Activated T-helper 1 cell treated with anti-CD3 and anti-CD28 coated beads, Interleukin-12 subunit alpha, Interleukin-12 subunit beta, Interleukin-2, Interleukin-4 antibody, amounts not matched to agents 30 ng/mL and 10 ng/mL and 1 ng/mL, durations not matched to agents 14 hours and 24 hours and 36 hours (primary cell): ENCODE measurements around the gene TRAK1. TPM values are rescaled to one million over a fixed set of nuclear protein-coding genes. Genes with fewer than 3 reads are reported as not detected.

Source experiments
- DNase-seq: peaks from one replicate; pipeline ENCODE4 v3.0.0; 2021; ENCODE audit warnings: low spot score
- H3K27ac Mint-ChIP-seq: one replicate; pipeline ENCODE4 v1.8.0; 2021; ENCODE audit warnings: mild to moderate bottlenecking, mixed read lengths
- H3K27me3 Mint-ChIP-seq: one replicate; pipeline ENCODE4 v1.8.0; 2022; ENCODE audit warnings: mild to moderate bottlenecking, moderate library complexity, mixed read lengths; ENCODE audit not compliant: insufficient read depth
- H3K36me3 Mint-ChIP-seq: one replicate; pipeline ENCODE4 v1.8.0; 2021; ENCODE audit warnings: low read depth, mixed read lengths
- H3K4me1 Mint-ChIP-seq: one replicate; pipeline ENCODE4 v1.8.0; 2021; ENCODE audit warnings: low read depth, mixed read lengths
- H3K4me3 Mint-ChIP-seq: one replicate; pipeline ENCODE4 v1.8.0; 2021; ENCODE audit warnings: mild to moderate bottlenecking, moderate library complexity, mixed read lengths
- H3K9me3 Mint-ChIP-seq: one replicate; pipeline ENCODE4 v1.8.0; 2021; ENCODE audit warnings: mixed read lengths
- intact Hi-C: fragments of 100-400 bp; cut with micrococcal nuclease; formaldehyde crosslinking; loops from one replicate; pipeline ENCODE4 v1.15.1; 2024
- total RNA-seq: library from RNA; stranded (reverse); gene quantifications from 2 replicates; pipeline ENCODE4 v1.2.3, GENCODE V29; 2022

Gene TRAK1
- total RNA-seq, 1 donor from 2014 or later, result 32.6 TPM

GRCh38 chr3:42072831-42073301 lies 18.3 kb upstream of the TRAK1 start:
- no peak for DNase-seq
- Mint-ChIP-seq H3K27me3 (no peaks in the 10 kb centered on the region), H3K27ac (no peak overlapping the region), H3K36me3 (peaks cover 2% of the 10 kb centered on the region), H3K4me1 (peaks cover 24% of the 10 kb centered on the region), H3K4me3 (no peak overlapping the region), H3K9me3 (peaks cover 9% of the 10 kb centered on the region)
- intact Hi-C loops, result no loop called here

- DNase-seq, result no peak
- Mint-ChIP-seq H3K4me3 (no peak overlapping the region), H3K36me3 (peaks cover 6% of the 10 kb centered on the region), H3K27ac (no peak overlapping the region), H3K27me3 (no peaks in the 10 kb centered on the region), H3K4me1 (peaks cover 45% of the 10 kb centered on the region), H3K9me3 (peaks cover 9% of the 10 kb centered on the region)
- intact Hi-C loops, result no loop called here
Observed at GRCh38 chr3:42077785-42078184, 13.4 kb upstream of the TRAK1 start.

DNA sequence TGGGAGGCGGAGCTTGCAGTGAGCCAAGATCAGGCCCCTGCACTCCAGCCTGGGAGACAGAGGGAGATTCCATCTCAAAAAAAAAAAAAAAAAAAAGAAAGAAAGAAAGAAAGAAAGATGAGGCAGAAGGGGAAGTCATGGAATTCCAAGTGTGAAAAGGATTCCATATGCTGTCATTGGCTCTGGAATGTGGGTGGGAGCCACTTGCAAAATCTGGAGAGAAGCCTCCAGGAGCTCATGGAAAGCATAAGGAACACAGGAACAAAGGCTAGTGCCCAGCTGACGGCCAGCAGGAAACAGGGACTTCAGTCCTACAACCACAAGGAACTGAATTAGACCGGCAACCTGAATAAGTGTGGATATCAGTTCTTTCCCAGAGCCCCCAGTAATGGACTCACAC lies 12.5 kb upstream of the TRAK1 start:
- Mint-ChIP-seq H3K9me3 (peaks cover 9% of the 10 kb centered on the region), H3K27ac (no peak overlapping the region), H3K27me3 (no peaks in the 10 kb centered on the region), H3K4me1 (peaks cover 48% of the 10 kb centered on the region), H3K4me3 (no peak overlapping the region), H3K36me3 (peaks cover 6% of the 10 kb centered on the region)
- DNase-seq, result no peak
- intact Hi-C loops, result no loop called here

DNA sequence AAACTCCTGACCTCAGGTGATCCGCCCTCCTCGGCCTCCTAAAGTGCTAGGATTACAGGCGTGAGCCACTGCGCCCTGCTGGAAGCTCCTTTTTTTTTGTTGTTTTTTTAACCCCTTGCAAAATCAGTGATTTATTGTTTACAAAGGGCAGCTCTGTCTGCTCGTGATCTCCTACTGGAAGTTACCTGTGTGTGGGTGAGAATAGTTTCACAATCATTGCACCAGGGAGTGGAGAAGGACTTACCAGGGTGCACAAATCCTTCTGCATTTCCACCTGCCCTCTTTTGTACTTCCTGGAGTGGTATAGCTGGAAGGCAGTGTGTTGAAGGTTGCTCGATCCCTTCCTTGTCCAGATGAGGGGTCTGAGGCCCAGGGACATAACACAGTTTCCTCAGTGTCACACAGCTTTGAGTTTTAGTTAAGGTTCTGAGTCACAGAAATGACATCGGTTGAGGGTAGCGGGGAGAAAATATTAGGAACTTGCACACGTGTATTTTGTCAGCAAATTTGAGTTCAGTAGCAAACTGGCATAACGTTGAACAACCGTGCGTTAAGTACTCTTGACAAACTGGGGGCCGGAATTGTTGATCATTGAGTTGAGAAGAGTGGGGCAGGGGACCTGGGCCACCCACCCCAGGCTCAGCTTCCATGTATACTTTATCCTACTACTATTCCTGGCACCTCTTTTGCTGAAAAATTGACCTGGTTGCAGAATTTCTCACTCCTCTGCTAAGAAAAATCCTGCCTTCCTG lies 11.3 kb upstream of the TRAK1 start:
- Mint-ChIP-seq H3K4me1 (peaks cover 48% of the 10 kb centered on the region), H3K9me3 (peaks cover 9% of the 10 kb centered on the region), H3K36me3 (peaks cover 6% of the 10 kb centered on the region), H3K27ac (peak overlapping the region; percentile 84), H3K4me3 (peak overlapping the region; percentile 15), H3K27me3 (no peaks in the 10 kb centered on the region)
- no peak for DNase-seq
- intact Hi-C loops, result loop anchor here (1.0 to 5.0 kb wide), 4 partner anchors 13 to 243 kb away; partner anchors contain the start of gene ULK4

DNA sequence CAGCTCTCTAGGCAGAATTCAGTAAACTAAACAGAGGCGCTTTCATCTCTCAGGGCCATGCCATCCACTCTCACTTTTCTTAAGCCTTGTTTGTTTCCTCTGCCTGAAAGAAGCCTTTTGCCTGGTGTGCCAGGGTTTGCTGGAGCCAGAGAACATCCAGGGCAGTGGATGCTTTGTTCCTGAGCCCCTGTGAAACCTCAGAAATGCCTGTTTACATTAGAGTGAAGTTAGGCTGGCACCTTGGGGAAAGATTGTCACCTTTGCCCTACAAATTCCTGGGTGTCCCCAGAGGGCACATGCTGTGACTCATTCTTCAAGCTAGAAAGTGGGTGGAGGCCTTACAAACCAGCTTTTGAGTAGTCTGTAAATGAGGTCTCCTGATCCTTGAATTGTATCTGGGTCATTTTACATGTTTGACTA lies 10.7 kb upstream of the TRAK1 start:
- H3K27ac Mint-ChIP-seq, result peak overlapping the region; percentile 84
- H3K36me3 Mint-ChIP-seq, result peaks cover 6% of the 10 kb centered on the region
- peaks cover 9% of the 10 kb centered on the region for H3K9me3 Mint-ChIP-seq
- no peaks in the 10 kb centered on the region for H3K27me3 Mint-ChIP-seq
- H3K4me3 Mint-ChIP-seq, result peak overlapping the region; percentile 38
- intact Hi-C loops, result loop anchor here (1.0 to 5.0 kb wide), 4 partner anchors 13 to 243 kb away; partner anchors contain the start of gene ULK4
- H3K4me1 Mint-ChIP-seq, result peaks cover 51% of the 10 kb centered on the region
- DNase-seq, result no peak

DNA sequence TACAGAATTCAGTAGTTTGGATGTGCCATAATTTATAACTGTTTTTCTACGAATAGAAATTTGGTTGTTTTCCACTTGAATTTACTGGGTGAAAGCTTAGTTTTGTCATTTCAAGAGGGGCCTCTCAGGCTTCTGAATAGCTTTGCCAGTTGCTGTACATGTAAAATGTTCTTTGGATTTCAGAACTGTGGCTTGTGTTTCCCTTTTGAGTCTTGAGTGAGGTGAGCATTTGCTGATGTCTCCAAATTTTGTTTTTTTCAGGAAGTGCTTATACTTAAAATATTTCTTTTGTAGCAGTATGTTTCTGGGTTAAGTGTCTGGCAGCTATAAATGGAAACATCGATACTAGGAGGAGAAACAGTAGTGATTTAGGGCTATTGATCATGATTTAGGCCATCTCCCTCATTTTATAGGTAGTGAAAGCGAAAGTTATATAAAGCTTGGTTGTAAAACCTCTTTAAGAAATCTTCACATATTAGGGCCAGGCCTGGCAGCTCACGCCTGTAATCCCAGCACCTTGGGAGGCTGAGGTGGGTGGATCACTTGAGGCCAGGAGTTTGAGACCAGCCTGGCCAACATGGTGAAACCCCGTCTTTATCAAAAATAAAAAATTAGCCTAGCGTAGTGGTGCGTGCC lies 9.2 kb upstream of the TRAK1 start:
- Mint-ChIP-seq H3K4me3 (peak overlapping the region; percentile 5), H3K9me3 (peaks cover 3% of the 10 kb centered on the region), H3K27ac (peak overlapping the region; percentile 77), H3K4me1 (peaks cover 60% of the 10 kb centered on the region), H3K36me3 (peaks cover 6% of the 10 kb centered on the region), H3K27me3 (no peaks in the 10 kb centered on the region)
- no peak for DNase-seq
- intact Hi-C loops, result loop anchor here (1.0 to 5.0 kb wide), 4 partner anchors 15 to 245 kb away; partner anchors contain the start of gene ULK4

DNA sequence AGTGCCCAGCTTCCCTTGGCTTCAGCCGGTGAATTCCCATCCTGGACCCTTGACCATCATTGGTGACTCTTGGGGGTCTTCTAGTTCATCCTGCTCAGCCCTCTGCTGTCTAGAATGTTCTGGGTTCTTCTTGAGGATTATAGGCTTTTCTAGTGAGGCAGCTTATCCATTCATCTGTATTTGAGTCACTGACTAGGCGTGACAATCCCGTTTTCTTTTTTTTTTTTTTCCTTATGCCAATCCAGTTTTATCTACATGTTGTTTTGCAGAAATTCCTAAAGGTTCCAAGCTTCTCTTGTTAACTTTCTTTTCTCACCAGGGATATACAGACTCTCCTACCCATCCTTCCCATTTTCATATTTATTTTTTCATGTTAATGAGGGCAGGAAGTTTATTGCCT lies 6.6 kb upstream of the TRAK1 start:
- Mint-ChIP-seq H3K4me1 (peaks cover 56% of the 10 kb centered on the region), H3K27ac (peak overlapping the region; percentile 36)
- intact Hi-C loops, result loop anchor here (5.0 kb wide), 2 partner anchors 122 to 247 kb away; partner anchors contain the start of gene ULK4

GRCh38 chr3:42085641-42086376 lies 5.3 kb upstream of the TRAK1 start:
- Mint-ChIP-seq H3K27me3 (no peaks in the 10 kb centered on the region), H3K4me3 (no peak overlapping the region), H3K27ac (peak overlapping the region; percentile 41), H3K4me1 (peaks cover 53% of the 10 kb centered on the region), H3K9me3 (no peaks in the 10 kb centered on the region), H3K36me3 (peaks cover 20% of the 10 kb centered on the region)
- no peak for DNase-seq
- intact Hi-C loops, result no loop called here

More for the DNA sequence above, 6.6 kb upstream of the TRAK1 start:
- Mint-ChIP-seq H3K9me3 (no peaks in the 10 kb centered on the region), H3K27me3 (no peaks in the 10 kb centered on the region), H3K36me3 (peaks cover 16% of the 10 kb centered on the region), H3K4me3 (no peak overlapping the region)
- DNase-seq, result no peak

GRCh38 chr3:42088803-42089530 lies 2.2 kb upstream of the TRAK1 start:
- Mint-ChIP-seq H3K9me3 (no peaks in the 10 kb centered on the region), H3K4me1 (peaks cover 59% of the 10 kb centered on the region), H3K27me3 (no peaks in the 10 kb centered on the region), H3K4me3 (no peak overlapping the region), H3K36me3 (peaks cover 33% of the 10 kb centered on the region), H3K27ac (peak overlapping the region; percentile 13)
- intact Hi-C loops, result no loop called here
- no peak for DNase-seq

DNA sequence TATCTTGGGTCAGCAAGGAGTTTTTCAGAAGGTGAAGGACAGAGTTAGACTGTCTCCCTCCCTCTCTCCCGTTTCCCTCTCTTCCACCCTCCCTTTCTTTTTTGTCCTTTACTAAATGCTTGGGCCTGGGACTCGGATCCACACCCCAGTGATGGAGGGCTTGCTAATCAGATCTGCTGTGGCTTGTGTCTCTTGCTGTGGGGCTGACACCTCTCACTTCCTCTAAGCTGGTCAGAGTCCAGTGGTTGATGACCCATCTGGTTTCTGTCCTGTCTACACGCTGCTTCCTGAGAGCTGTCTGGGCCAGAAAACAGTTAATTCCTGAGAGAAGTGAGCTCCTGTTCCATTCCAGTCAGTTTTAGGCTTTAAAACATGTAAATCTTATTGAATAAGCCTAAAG lies 849 bp downstream of the TRAK1 start:
- Mint-ChIP-seq H3K4me3 (peak overlapping the region; percentile 11), H3K9me3 (no peaks in the 10 kb centered on the region), H3K36me3 (peaks cover 42% of the 10 kb centered on the region), H3K4me1 (peaks cover 55% of the 10 kb centered on the region), H3K27ac (peak overlapping the region; percentile 64), H3K27me3 (no peaks in the 10 kb centered on the region)
- intact Hi-C loops, result loop anchor here (2.0 to 10.0 kb wide), 6 partner anchors 79 to 1635 kb away; partner anchors contain the start of genes RPL14 and ZNF621
- no peak for DNase-seq

GRCh38 chr3:42094128-42094527 lies 3.0 kb downstream of the TRAK1 start:
- H3K27me3 Mint-ChIP-seq, result no peaks in the 10 kb centered on the region
- H3K4me3 Mint-ChIP-seq, result peak overlapping the region; percentile 47
- peaks cover 33% of the 10 kb centered on the region for H3K36me3 Mint-ChIP-seq
- H3K9me3 Mint-ChIP-seq, result no peaks in the 10 kb centered on the region
- no peak for DNase-seq
- intact Hi-C loops, result loop anchor here (5.0 to 10.0 kb wide), 4 partner anchors 909 to 1637 kb away; partner anchors contain the start of genes RPL14 and ZNF621
- H3K27ac Mint-ChIP-seq, result peak overlapping the region; percentile 75
- peaks cover 63% of the 10 kb centered on the region for H3K4me1 Mint-ChIP-seq
